Sigmoid colon (tissue), 7 donors: Measurements from ENCODE around the gene ZNF276. TPM values are rescaled to one million over a fixed set of nuclear protein-coding genes. Genes with fewer than 3 reads are reported as not detected.
"Not testable (repeated sequence)": the region's sequence is repeated elsewhere in the genome, so short reads cannot be mapped to it uniquely, and the experiment has no call there.

Source experiments
- DNase-seq: peaks from one replicate; pipeline ENCODE4 v3.0.0-alpha.2; 2019
- H3K27ac ChIP-seq, 4 donors: fragments of 200-600 bp; sonication (generic); one replicate each; pipeline ENCODE4 v1.5.1; 2016 to 2019; ENCODE audit warnings: mild to moderate bottlenecking in 1 of 4
- H3K27me3 ChIP-seq, 3 donors: fragments of 200-600 bp; sonication (generic); one replicate each; pipeline ENCODE4 v1.5.1; 2019; ENCODE audit warnings: mild to moderate bottlenecking in 1 of 3
- H3K36me3 ChIP-seq, 4 donors: fragments of 200-600 bp; sonication (generic); one replicate each; pipeline ENCODE4 v1.5.1; 2016 to 2019
- H3K4me1 ChIP-seq, 4 donors: fragments of 200-600 bp; sonication (generic); one replicate each; pipeline ENCODE4 v1.5.1; 2017 to 2019
- H3K4me3 ChIP-seq, 4 donors: fragments of 200-600 bp; sonication (generic); one replicate each; pipeline ENCODE4 v1.5.1; 2017 to 2019; ENCODE audit warnings: mild to moderate bottlenecking in 2 of 4, moderate library complexity in 1 of 4
- H3K9me3 ChIP-seq, 4 donors: fragments of 200-600 bp in 3 of 4; sonication (generic) in 3 of 4; one replicate each; pipeline versions ENCODE4 v1.5.1 to v1.6.1; 2013 to 2019
- EP300 ChIP-seq, 4 donors: sonication (generic); formaldehyde crosslinking; IDR thresholded peaks; one replicate each; pipeline ENCODE4 v1.6.1; 2017; ENCODE audit warnings: antibody characterized with exemption in 4 of 4
- POLR2A ChIP-seq, 2 donors: fragments of 450-650 bp; IDR thresholded peaks; one replicate each; pipeline ENCODE4 v1.6.1; 2016; ENCODE audit warnings: antibody characterized with exemption in 2 of 2, mild to moderate bottlenecking in 2 of 2, moderate library complexity in 2 of 2
- POLR2AphosphoS5 ChIP-seq, 4 donors: sonication (generic); formaldehyde crosslinking; IDR thresholded peaks; one replicate each; pipeline ENCODE4 v1.6.1; 2017; ENCODE audit warnings: antibody characterized with exemption in 4 of 4
- WGBS, 2 donors: extraction: QIAGEN DNeasy Blood & Tissue Kit; methylation state at CpG; one replicate each; pipeline ENCODE4 v1.1.7; 2013; 5-methylcytosine and 5-hydroxymethylcytosine counted together
- intact Hi-C: fragments of 100-400 bp; cut with DNase I; formaldehyde crosslinking; loops from one replicate; pipeline ENCODE4 v1.15.1; 2023
- polyA plus RNA-seq, 3 donors: library from polyadenylated mRNA; stranded (reverse); fragments of 200-250 nt; gene quantifications; one replicate each; pipeline ENCODE4 v1.2.3, GENCODE V29; 2013
- total RNA-seq, 4 donors: library from RNA; depleted of rRNA; stranded (reverse); fragments of >200 nt; gene quantifications; one replicate each; pipeline ENCODE4 v1.1.0, GENCODE V29; 2016
- TF ChIP-seq, protein P1 (sequence below), 4 experiments: fragments of 450-650 bp in 3 of 4; fragments of 200-600 bp in 1 of 4; IDR thresholded peaks; one replicate each; pipeline ENCODE4 v1.5.1; 2016 to 2019; ENCODE audit warnings: antibody characterized with exemption in 4 of 4, mild to moderate bottlenecking in 3 of 4, moderate library complexity in 2 of 4
- donor health status: healthy with polysubstance abuse.
- donor health status: Bipolar disorder and iron deficiency.
- donor health status: healthy.

ZNF276 gene
- total and polyA plus RNA-seq, 7 donors, result 7.2 to 32.3 (median 14.6) TPM

DNA sequence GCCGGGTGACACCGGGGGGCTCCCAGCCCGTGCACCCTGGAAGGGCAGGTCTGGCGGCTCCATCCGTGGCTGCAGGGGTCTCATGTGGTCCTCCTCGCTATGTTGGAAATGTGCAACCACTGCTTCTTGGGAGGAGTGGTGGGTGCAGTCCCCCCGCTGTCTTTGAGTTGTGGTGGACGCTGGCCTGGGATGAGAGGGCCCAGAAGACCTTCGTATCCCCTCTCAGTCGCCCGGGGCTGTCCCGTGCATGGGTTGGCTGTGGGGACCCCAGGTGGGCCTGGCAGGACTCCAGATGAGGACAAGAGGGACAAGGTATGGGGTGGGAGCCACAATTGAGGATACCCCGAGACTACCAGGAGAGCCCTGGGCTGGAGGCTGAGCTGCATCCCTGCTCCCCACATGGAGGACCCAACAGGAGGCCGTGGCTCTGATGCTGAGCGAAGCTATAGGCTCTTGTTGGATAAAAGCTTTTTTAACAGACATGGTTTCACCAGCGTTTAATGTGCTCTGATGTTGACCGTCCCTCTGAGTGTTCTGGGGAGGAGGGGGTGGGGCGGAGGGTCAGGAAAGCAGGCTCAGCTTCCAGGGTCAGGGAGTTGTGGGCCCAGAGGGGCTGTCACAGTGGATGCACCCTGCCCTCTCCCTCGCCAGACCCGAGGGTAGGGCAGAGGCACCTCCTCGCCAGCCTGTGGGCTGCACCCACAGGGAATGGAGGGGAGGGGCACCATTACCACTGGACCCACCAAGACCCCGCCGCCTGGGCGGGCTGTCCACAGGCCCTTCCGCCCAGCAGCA lies 25.3 kb upstream of the ZNF276 start:
- H3K27ac ChIP-seq, result no peak overlapping the region
- H3K27me3 ChIP-seq, result peaks cover 0 to 5% (median 0%) of the 10 kb centered on the region in 3 donors
- intact Hi-C loops, result no loop called here
- no peaks in the 10 kb centered on the region for H3K9me3 ChIP-seq
- 78 to 81% methylated on average over 25 of the region's 25 CpGs for WGBS, 2 donors
- peaks cover 0 to 15% (median 15%) of the 10 kb centered on the region in 4 donors for H3K4me1 ChIP-seq
- DNase-seq, result no peak
- H3K4me3 ChIP-seq, result no peak overlapping the region
- H3K36me3 ChIP-seq, result peaks cover 6 to 55% (median 33%) of the 10 kb centered on the region in 4 donors
- no peak for TF ChIP-seq POLR2AphosphoS5 (IDR thresholded peaks at IDR 0.05)
- TF ChIP-seq, protein P1, sequence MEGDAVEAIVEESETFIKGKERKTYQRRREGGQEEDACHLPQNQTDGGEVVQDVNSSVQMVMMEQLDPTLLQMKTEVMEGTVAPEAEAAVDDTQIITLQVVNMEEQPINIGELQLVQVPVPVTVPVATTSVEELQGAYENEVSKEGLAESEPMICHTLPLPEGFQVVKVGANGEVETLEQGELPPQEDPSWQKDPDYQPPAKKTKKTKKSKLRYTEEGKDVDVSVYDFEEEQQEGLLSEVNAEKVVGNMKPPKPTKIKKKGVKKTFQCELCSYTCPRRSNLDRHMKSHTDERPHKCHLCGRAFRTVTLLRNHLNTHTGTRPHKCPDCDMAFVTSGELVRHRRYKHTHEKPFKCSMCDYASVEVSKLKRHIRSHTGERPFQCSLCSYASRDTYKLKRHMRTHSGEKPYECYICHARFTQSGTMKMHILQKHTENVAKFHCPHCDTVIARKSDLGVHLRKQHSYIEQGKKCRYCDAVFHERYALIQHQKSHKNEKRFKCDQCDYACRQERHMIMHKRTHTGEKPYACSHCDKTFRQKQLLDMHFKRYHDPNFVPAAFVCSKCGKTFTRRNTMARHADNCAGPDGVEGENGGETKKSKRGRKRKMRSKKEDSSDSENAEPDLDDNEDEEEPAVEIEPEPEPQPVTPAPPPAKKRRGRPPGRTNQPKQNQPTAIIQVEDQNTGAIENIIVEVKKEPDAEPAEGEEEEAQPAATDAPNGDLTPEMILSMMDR (IDR thresholded peaks at IDR 0.05), result no peak
- no peak for TF ChIP-seq POLR2A (IDR thresholded peaks at IDR 0.05)
- TF ChIP-seq EP300 (IDR thresholded peaks at IDR 0.05), result no peak

GRCh38 chr16:89696670-89697128 lies 24.6 kb upstream of the ZNF276 start:
- peaks cover 0 to 12% (median under 1%) of the 10 kb centered on the region in 3 donors for H3K27me3 ChIP-seq
- H3K4me3 ChIP-seq, result no peak overlapping the region
- intact Hi-C loops, result no loop called here
- peaks cover 0 to 21% (median 20%) of the 10 kb centered on the region in 4 donors for H3K4me1 ChIP-seq
- no peak for DNase-seq
- 58 to 77% methylated on average over 18 of the region's 18 CpGs for WGBS, 2 donors
- no peak overlapping the region for H3K27ac ChIP-seq
- TF ChIP-seq EP300 (IDR thresholded peaks at IDR 0.05) (no peak), POLR2AphosphoS5 (IDR thresholded peaks at IDR 0.05) (no peak), POLR2A (IDR thresholded peaks at IDR 0.05) (no peak)
- TF ChIP-seq, protein P1 (IDR thresholded peaks at IDR 0.05), result no peak
- H3K36me3 ChIP-seq, result peaks cover 6 to 49% (median 27%) of the 10 kb centered on the region in 4 donors
- no peaks in the 10 kb centered on the region for H3K9me3 ChIP-seq

DNA sequence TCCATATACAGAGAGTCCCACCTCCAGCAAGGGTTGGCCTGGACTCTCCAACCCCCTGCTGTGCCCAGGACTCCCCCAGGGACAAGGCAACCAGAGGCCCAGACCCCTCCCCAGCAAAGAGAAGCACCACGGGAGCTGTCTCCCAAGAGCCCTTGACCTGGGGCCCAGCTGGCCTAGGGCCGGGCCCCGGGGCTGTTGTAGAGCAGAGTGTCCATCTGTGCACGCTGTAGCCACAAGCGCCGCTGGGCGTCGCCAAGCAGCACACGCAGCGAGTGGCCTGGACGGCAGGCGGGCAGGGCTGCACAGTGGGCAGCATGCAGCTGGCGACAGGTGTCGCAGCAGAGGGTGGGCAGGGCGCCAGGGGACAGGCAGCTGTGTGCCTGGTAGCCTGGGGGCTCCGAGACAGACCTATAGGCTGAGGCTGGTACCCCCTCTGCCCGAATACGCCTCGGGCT lies 24.1 kb upstream of the ZNF276 start:
- no peak for DNase-seq
- Histone ChIP-seq H3K4me1 (peaks cover 0 to 26% (median 25%) of the 10 kb centered on the region in 4 donors), H3K27ac (no peak overlapping the region), H3K4me3 (no peak overlapping the region), H3K36me3 (peaks cover 3 to 44% (median 23%) of the 10 kb centered on the region in 4 donors), H3K27me3 (peaks cover 0 to 17% (median 6%) of the 10 kb centered on the region in 3 donors), H3K9me3 (no peaks in the 10 kb centered on the region)
- 86 to 91% methylated on average over 19 of the region's 19 CpGs for WGBS, 2 donors
- TF ChIP-seq EP300 (IDR thresholded peaks at IDR 0.05) (no peak), POLR2AphosphoS5 (IDR thresholded peaks at IDR 0.05) (no peak), POLR2A (IDR thresholded peaks at IDR 0.05) (no peak)
- TF ChIP-seq, protein P1 (IDR thresholded peaks at IDR 0.05), result no peak
- intact Hi-C loops, result no loop called here

DNA sequence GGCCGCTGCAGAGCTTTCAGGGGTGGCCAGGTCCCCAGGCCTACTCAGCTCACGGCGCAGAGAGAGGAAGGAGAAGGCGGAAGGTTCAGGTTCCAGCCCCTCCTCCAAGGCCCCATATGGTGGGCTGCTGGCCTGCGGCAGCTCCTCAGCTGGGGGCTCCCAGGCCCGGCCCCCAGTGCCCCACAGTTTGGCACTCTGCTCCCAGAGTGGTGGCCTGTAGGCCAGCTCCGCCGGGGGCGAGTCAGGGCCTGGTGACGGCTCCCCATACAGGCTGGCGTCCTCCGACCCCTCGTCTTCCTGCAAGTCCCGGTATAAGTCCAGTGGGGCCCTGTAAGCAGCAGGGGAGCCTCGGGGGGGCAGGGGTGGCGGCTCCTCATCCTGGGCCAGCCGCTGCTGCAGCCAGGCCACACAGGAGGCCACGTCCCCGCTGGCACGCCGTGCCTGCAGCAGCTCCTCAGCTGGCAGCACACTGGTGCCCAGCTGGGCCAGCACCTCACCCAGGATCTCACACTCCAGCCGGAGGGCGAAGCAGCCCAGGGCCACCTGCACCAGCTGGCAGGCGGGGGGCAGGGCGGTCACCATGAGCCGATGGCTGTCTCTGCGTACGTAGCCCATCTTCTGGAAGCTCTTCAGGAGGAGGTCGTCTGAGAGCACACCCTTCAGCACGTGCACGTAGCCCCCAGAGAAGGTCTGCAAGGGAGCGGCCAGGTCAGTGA lies 23.6 kb upstream of the ZNF276 start:
- peaks cover 0 to 38% (median 17%) of the 10 kb centered on the region in 4 donors for H3K36me3 ChIP-seq
- no peak for TF ChIP-seq POLR2A (IDR thresholded peaks at IDR 0.05)
- TF ChIP-seq POLR2AphosphoS5 (IDR thresholded peaks at IDR 0.05), result no peak
- TF ChIP-seq, protein P1 (IDR thresholded peaks at IDR 0.05), result no peak
- TF ChIP-seq EP300 (IDR thresholded peaks at IDR 0.05), result no peak
- no peak overlapping the region for H3K4me3 ChIP-seq
- intact Hi-C loops, result no loop called here
- peaks cover 0 to 27% (median 25%) of the 10 kb centered on the region in 4 donors for H3K4me1 ChIP-seq
- no peak overlapping the region for H3K27ac ChIP-seq
- H3K27me3 ChIP-seq, result peaks cover 0 to 22% (median 7%) of the 10 kb centered on the region in 3 donors
- no peak for DNase-seq
- no peaks in the 10 kb centered on the region for H3K9me3 ChIP-seq
- WGBS, 2 donors, result 88 to 93% methylated on average over 32 of the region's 32 CpGs

DNA sequence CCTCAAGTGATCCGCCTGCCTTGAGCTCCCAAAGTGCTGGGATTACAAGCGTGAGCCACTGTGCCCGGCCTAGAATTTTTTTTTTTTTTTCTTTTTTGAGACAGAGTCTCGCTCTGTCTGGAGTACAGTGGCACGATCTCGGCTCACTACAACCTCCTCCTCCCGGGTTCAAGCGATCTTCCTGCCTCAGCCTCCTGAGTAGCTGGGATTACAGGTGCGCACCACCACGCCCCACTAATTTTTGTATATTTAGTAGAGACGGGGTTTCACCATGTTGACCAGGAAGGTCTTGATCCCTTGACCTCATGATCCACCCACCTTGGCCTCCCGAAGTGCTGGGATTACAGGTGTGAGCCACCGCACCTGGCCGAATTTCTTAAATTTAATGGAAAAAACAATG lies 22.6 kb upstream of the ZNF276 start:
- peaks cover 0 to 28% (median 7%) of the 10 kb centered on the region in 3 donors for H3K27me3 ChIP-seq
- WGBS, 2 donors, result 96 to 97% methylated on average over 14 of the region's 14 CpGs
- H3K4me3 ChIP-seq, H3K9me3 ChIP-seq, H3K27ac ChIP-seq, intact Hi-C loops, DNase-seq: not testable (repeated sequence)
- H3K36me3 ChIP-seq, result peaks cover 0 to 28% (median 8%) of the 10 kb centered on the region in 4 donors
- H3K4me1 ChIP-seq, result peaks cover 0 to 27% (median 25%) of the 10 kb centered on the region in 4 donors

GRCh38 chr16:89699629-89700099 lies 21.7 kb upstream of the ZNF276 start:
- H3K9me3 ChIP-seq, DNase-seq: not testable (repeated sequence)
- H3K4me1 ChIP-seq, result peaks cover 0 to 27% (median 25%) of the 10 kb centered on the region in 4 donors
- H3K27ac ChIP-seq, result peak overlapping the region; percentile 43 to 83 (median 73)
- H3K36me3 ChIP-seq, result peaks cover 0 to 19% (median 0%) of the 10 kb centered on the region in 4 donors
- intact Hi-C loops, result loop anchor here (1.0 to 2.0 kb wide), 4 partner anchors 21 to 273 kb away; partner anchors contain the start of genes VPS9D1 and ZNF276
- peak overlapping the region in 2 of 4 donors; percentile 64 to 68 for H3K4me3 ChIP-seq
- peaks cover 0 to 28% (median 7%) of the 10 kb centered on the region in 3 donors for H3K27me3 ChIP-seq
- 48 to 67% methylated on average over 18 of the region's 18 CpGs for WGBS, 2 donors
